IMR-90 (cell line): Measurements from ENCODE around the gene MYT1. TPM values are rescaled to one million over a fixed set of nuclear protein-coding genes. Genes with fewer than 3 reads are reported as not detected.
"Not testable (repeated sequence)": the region's sequence is repeated elsewhere in the genome, so short reads cannot be mapped to it uniquely, and the experiment has no call there.

Experiments used
- ATAC-seq: fragments of 200-7000 bp; cut with Tn5 transposase; 2 replicates; pipeline ENCODE4 v1.9.1; 2020; ENCODE audit warnings: low read depth, mild to moderate bottlenecking, moderate library complexity
- BruUV-seq: library from RNA; stranded (reverse); fragments of 400-500 nt; replicated peaks from 2 replicates; lab custom pipeline; 2021; lab: Mats Ljungman, UMichigan
- CTCF ChIA-PET: fragments of 300-600 bp; formaldehyde crosslinking; extraction: SDS; loops from one replicate; lab custom pipeline; 2021; ENCODE audit warnings: antibody characterized with exemption; lab: Yijun Ruan, JAX
- POLR2A ChIA-PET: fragments of 300-600 bp; sonication (Branson Sonifier 250); formaldehyde crosslinking; loops from one replicate; lab custom pipeline; 2022; ENCODE audit warnings: antibody characterized with exemption; ENCODE audit not compliant: unreplicated experiment; lab: Charles Lee
- DNase-seq: peaks from one replicate; pipeline ENCODE4 v3.0.0; 2013
- H2AFZ ChIP-seq: replicated peaks from 2 replicates; pipeline ENCODE3; 2013; ENCODE audit warnings: low read length, mild to moderate bottlenecking; ENCODE audit not compliant: poor library complexity
- H2AK5ac ChIP-seq: 2 replicates; pipeline ENCODE4 v1.6.1; 2013; ENCODE audit warnings: low read depth, low read length, inconsistent platforms
- H2AK9ac ChIP-seq: replicated peaks from 2 replicates; pipeline ENCODE3; 2013; ENCODE audit warnings: mild to moderate bottlenecking, low read depth, low read length, moderate library complexity; ENCODE audit not compliant: poor library complexity
- H2BK120ac ChIP-seq: 2 replicates; pipeline ENCODE4 v1.6.1; 2013; ENCODE audit warnings: low read depth, low read length, inconsistent platforms
- H2BK15ac ChIP-seq: 3 replicates; pipeline ENCODE4 v1.6.1; 2013; ENCODE audit warnings: low read depth, low read length, inconsistent platforms
- H2BK20ac ChIP-seq: 2 replicates; pipeline ENCODE4 v1.6.1; 2013; ENCODE audit warnings: low read depth, mild to moderate bottlenecking, inconsistent platforms, low read length, moderate library complexity
- H2BK5ac ChIP-seq: 2 replicates; pipeline ENCODE4 v1.6.1; 2013; ENCODE audit warnings: mild to moderate bottlenecking, low read depth, low read length, inconsistent platforms; ENCODE audit not compliant: poor library complexity, severe bottlenecking
- H3K14ac ChIP-seq: replicated peaks from 2 replicates; pipeline ENCODE4 v1.6.1; 2013; ENCODE audit warnings: low read depth, low read length, inconsistent platforms
- H3K18ac ChIP-seq: 2 replicates; pipeline ENCODE4 v1.6.1; 2013; ENCODE audit warnings: low read depth, low read length, control low read depth
- H3K23ac ChIP-seq: 2 replicates; pipeline ENCODE4 v1.6.1; 2013; ENCODE audit warnings: low read depth, low read length, inconsistent platforms
- H3K27ac ChIP-seq: 2 replicates; pipeline ENCODE4 v1.5.1; 2013; ENCODE audit warnings: mild to moderate bottlenecking, control low read depth, low read length; ENCODE audit not compliant: insufficient read depth
- H3K27me3 ChIP-seq: 2 replicates; pipeline ENCODE4 v1.6.1; 2013; ENCODE audit warnings: low read length; ENCODE audit not compliant: control insufficient read depth, insufficient read depth
- H3K36me3 ChIP-seq: 2 replicates; pipeline ENCODE4 v1.6.1; 2013; ENCODE audit warnings: low read length, mixed read lengths; ENCODE audit not compliant: control insufficient read depth, insufficient read depth
- H3K4ac ChIP-seq: 2 replicates; pipeline ENCODE4 v1.6.1; 2013; ENCODE audit warnings: low read depth, low read length, inconsistent platforms
- H3K4me1 ChIP-seq: 2 replicates; pipeline ENCODE4 v1.6.1; 2013; ENCODE audit warnings: low read length, mixed read lengths; ENCODE audit not compliant: control insufficient read depth, insufficient read depth
- H3K4me2 ChIP-seq: 2 replicates; pipeline ENCODE4 v1.6.1; 2013; ENCODE audit warnings: low read depth, mild to moderate bottlenecking, control low read depth, low read length, moderate library complexity
- H3K4me3 ChIP-seq: 2 replicates; pipeline ENCODE4 v1.5.1; 2013; ENCODE audit warnings: low read depth, mild to moderate bottlenecking, control low read depth, low read length, moderate library complexity; ENCODE audit not compliant: insufficient read depth
- H3K56ac ChIP-seq: 2 replicates; pipeline ENCODE4 v1.6.1; 2013; ENCODE audit warnings: low read length, inconsistent platforms; ENCODE audit not compliant: insufficient read depth; ENCODE audit errors: extremely low read depth
- H3K79me1 ChIP-seq, 2 experiments: 2 replicates each; pipeline ENCODE4 v1.6.1; 2013; ENCODE audit warnings: low read length in 2 of 2, inconsistent platforms in 1 of 2, low read depth in 1 of 2
- H3K9ac ChIP-seq: 2 replicates; pipeline ENCODE4 v1.6.1; 2013; ENCODE audit warnings: low read depth, low read length, control low read depth
- H3K9me1 ChIP-seq: 2 replicates; pipeline ENCODE4 v1.6.1; 2013; ENCODE audit warnings: low read length, inconsistent platforms; ENCODE audit not compliant: insufficient read depth
- H3K9me3 ChIP-seq: 2 replicates; pipeline ENCODE4 v1.6.1; 2013; ENCODE audit warnings: low read length; ENCODE audit not compliant: control insufficient read depth, insufficient read depth
- H4K20me1 ChIP-seq: 2 replicates; pipeline ENCODE4 v1.6.1; 2013; ENCODE audit warnings: low read length, inconsistent platforms; ENCODE audit not compliant: insufficient read depth
- H4K5ac ChIP-seq: 2 replicates; pipeline ENCODE4 v1.6.1; 2013; ENCODE audit warnings: mild to moderate bottlenecking, low read depth, low read length, control low read depth
- H4K8ac ChIP-seq, 2 experiments: 2 replicates each; pipeline ENCODE4 v1.6.1; 2013; ENCODE audit warnings: low read depth in 2 of 2, low read length in 2 of 2, control low read depth in 1 of 2, inconsistent platforms in 1 of 2
- H4K91ac ChIP-seq: 2 replicates; pipeline ENCODE4 v1.6.1; 2013; ENCODE audit warnings: low read depth, low read length, inconsistent platforms; ENCODE audit not compliant: insufficient read depth
- WGBS, 2 experiments: methylation state at CpG; one replicate each; pipeline versions ENCODE4 v1.1.5 to v1.1.7; 2013; ENCODE audit warnings: missing lambda C conversion rate in 2 of 2; ENCODE audit not compliant: insufficient read length in 1 of 2; ENCODE audit errors: extremely low coverage in 2 of 2; 5-methylcytosine and 5-hydroxymethylcytosine counted together
- dilution Hi-C: fragments of 300-500 bp; cut with HindIII; formaldehyde crosslinking; loops from one replicate; pipeline ENCODE4 v1.14.3; 2018; ENCODE audit warnings: low sequenced_read_pairs; ENCODE audit not compliant: unreplicated experiment
- in situ Hi-C: fragments of 300-500 bp; cut with MboI; formaldehyde crosslinking; loops from 3 replicates; pipeline ENCODE4 v1.14.3; 2019; ENCODE audit warnings: low sequenced_read_pairs, inconsistent platforms, mixed read lengths
- intact Hi-C: fragments of 100-400 bp; cut with micrococcal nuclease; formaldehyde crosslinking; loops from 2 replicates; pipeline ENCODE4 v1.10.0; 2022
- polyA plus RNA-seq, 3 experiments: library from polyadenylated mRNA; depleted of rRNA; stranded (reverse); fragments of >200 nt; gene quantifications; 2 replicates each; pipeline ENCODE4 v1.2.3, GENCODE V29; 2012; ENCODE audit warnings: low replicate concordance in 1 of 3
- total RNA-seq: library from RNA; depleted of rRNA; stranded (reverse); fragments of >200 nt; gene quantifications from 2 replicates; pipeline ENCODE4 v1.2.3, GENCODE V29; 2012

The MYT1 gene
- total and polyA plus RNA-seq, 2 of the 4 experiments (the other 2 are of a cell fraction): not detected

DNA sequence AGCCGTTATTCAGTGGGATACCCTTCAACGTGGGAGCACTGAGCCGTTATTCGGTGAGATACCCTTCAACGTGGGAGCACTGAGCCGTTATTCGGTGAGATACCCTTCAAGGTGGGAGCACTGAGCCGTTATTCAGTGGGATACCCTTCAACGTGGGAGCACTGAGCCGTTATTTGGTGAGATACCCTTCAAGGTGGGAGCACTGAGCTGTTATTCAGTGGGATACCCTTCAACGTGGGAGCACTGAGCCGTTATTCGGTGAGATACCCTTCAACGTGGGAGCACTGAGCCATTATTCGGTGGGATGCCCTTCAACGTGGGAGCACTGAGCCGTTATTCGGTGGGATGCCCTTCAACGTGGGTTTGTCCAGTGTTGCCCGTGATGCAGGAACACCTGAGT is 14.7 kb downstream of the MYT1 start:
- H2BK15ac ChIP-seq, H3K56ac ChIP-seq, H4K91ac ChIP-seq, H3K18ac ChIP-seq, H4K8ac ChIP-seq, H4K20me1 ChIP-seq, H2BK20ac ChIP-seq, H3K4me3 ChIP-seq, H3K4ac ChIP-seq, H3K4me1 ChIP-seq, H2AK9ac ChIP-seq, H3K9me1 ChIP-seq, ATAC-seq, POLR2A ChIA-PET, H3K14ac ChIP-seq, H3K23ac ChIP-seq, H3K27ac ChIP-seq, dilution Hi-C loops, H2BK120ac ChIP-seq, H2BK5ac ChIP-seq, H3K36me3 ChIP-seq, intact Hi-C loops, in situ Hi-C loops, H2AK5ac ChIP-seq, CTCF ChIA-PET, H4K5ac ChIP-seq, H2AFZ ChIP-seq, H3K79me1 ChIP-seq, DNase-seq, H3K9me3 ChIP-seq, H3K9ac ChIP-seq, H3K4me2 ChIP-seq, BruUV-seq: not testable (repeated sequence)
- peaks cover 23% of the 10 kb centered on the region for H3K27me3 ChIP-seq
- 75% methylated on average over 10 of the region's 20 CpGs; no CpG with 5 or more reads in 1 of the 2 experiments for WGBS, 2 experiments
